AG09309 (cell line): Measurements from ENCODE around the gene DPH3.

ENCODE experiments used
- DNase-seq: peaks from one replicate; pipeline ENCODE4 v3.0.0-alpha.2; 2010; ENCODE audit warnings: low read depth
- H3K4me3 ChIP-seq: 2 replicates; pipeline ENCODE4 v1.5.1; 2011; ENCODE audit warnings: mild to moderate bottlenecking, low read depth, low read length, moderate library complexity; ENCODE audit not compliant: control insufficient read depth
- CTCF ChIP-seq: IDR thresholded peaks from 2 replicates; pipeline ENCODE4 v1.5.1; 2011; ENCODE audit warnings: mild to moderate bottlenecking, low read depth, low read length, inconsistent platforms; ENCODE audit not compliant: insufficient read depth, control insufficient read depth; ENCODE audit errors: missing control alignments

DPH3 gene

GRCh38 chr3:16286161-16286560 is 21.4 kb upstream of the DPH3 start:
- no peak for TF ChIP-seq CTCF
- no peak for DNase-seq
- no peak overlapping the region for H3K4me3 ChIP-seq

GRCh38 chr3:16284633-16285032 is 19.9 kb upstream of the DPH3 start:
- H3K4me3 ChIP-seq = no peak overlapping the region
- no peak for DNase-seq
- TF ChIP-seq CTCF = no peak

GRCh38 chr3:16280671-16281070 is 15.9 kb upstream of the DPH3 start:
- H3K4me3 ChIP-seq = no peak overlapping the region
- TF ChIP-seq CTCF = no peak
- DNase-seq = no peak

- no peak overlapping the region for H3K4me3 ChIP-seq
- no peak for TF ChIP-seq CTCF
- no peak for DNase-seq
Observed at GRCh38 chr3:16279010-16279801, 14.5 kb upstream of the DPH3 start.

- no peak overlapping the region for H3K4me3 ChIP-seq
- TF ChIP-seq CTCF = no peak
- DNase-seq = no peak
Observed at GRCh38 chr3:16277471-16277870, 12.7 kb upstream of the DPH3 start.

DNA sequence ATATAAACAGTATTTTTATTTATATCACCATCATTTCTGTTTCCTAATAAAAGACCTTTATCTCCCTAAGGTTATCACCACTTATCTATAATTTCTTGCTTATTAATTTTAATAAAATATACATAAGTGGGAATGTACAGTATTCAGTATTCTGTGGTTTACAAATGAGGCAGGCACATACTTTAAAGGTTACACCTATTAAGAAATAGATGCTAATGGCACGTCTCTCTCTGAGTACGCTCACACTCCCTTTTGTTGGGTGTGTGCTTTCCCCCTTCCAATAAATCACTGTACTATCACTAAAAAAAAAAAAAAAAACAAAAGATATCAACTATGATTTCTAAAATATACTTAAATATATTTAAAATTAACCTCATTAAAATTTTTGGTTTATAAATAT is 9.1 kb upstream of the DPH3 start:
- DNase-seq = no peak
- no peak overlapping the region for H3K4me3 ChIP-seq
- TF ChIP-seq CTCF = no peak
